KMS-11 (cell line): ENCODE measurements around the gene MYO3B.

Experiments
- H2AFZ ChIP-seq: fragments of 200-600 bp; sonication (generic); 2 replicates; pipeline ENCODE4 v1.6.1; 2016; ENCODE audit warnings: antibody characterized with exemption, mixed run types, low read depth
- H3K27ac ChIP-seq: fragments of 200-600 bp; sonication (generic); 2 replicates; pipeline ENCODE4 v1.6.1; 2016; ENCODE audit warnings: mild to moderate bottlenecking, mixed run types
- H3K27me3 ChIP-seq: fragments of 200-600 bp; sonication (generic); 2 replicates; pipeline ENCODE4 v1.6.1; 2017; ENCODE audit warnings: mild to moderate bottlenecking, low read depth, mixed run types, moderate library complexity; ENCODE audit not compliant: insufficient read depth
- H3K36me3 ChIP-seq: fragments of 200-600 bp; sonication (generic); 2 replicates; pipeline ENCODE4 v1.6.1; 2017; ENCODE audit warnings: mild to moderate bottlenecking, mixed run types; ENCODE audit not compliant: insufficient read depth
- H3K4me1 ChIP-seq: fragments of 200-600 bp; sonication (generic); 2 replicates; pipeline ENCODE4 v1.6.1; 2016; ENCODE audit warnings: mild to moderate bottlenecking, low read depth, mixed run types; ENCODE audit not compliant: poor library complexity, severe bottlenecking
- H3K4me2 ChIP-seq: fragments of 200-600 bp; sonication (generic); 2 replicates; pipeline ENCODE4 v1.7.0; 2016; ENCODE audit warnings: mild to moderate bottlenecking, mixed run types
- H3K4me3 ChIP-seq: fragments of 200-600 bp; sonication (generic); IDR thresholded peaks from 2 replicates; pipeline ENCODE4 v1.6.1; 2017; ENCODE audit warnings: low read depth, low read length, mixed read lengths; ENCODE audit not compliant: insufficient read depth
- H3K79me2 ChIP-seq: fragments of 200-600 bp; sonication (generic); 2 replicates; pipeline ENCODE4 v1.6.1; 2016; ENCODE audit warnings: low read depth, mixed run types; ENCODE audit not compliant: insufficient read depth
- H3K9ac ChIP-seq: fragments of 200-600 bp; sonication (generic); 2 replicates; pipeline ENCODE4 v1.6.1; 2016; ENCODE audit warnings: mild to moderate bottlenecking, mixed run types
- H4K20me1 ChIP-seq: fragments of 200-600 bp; sonication (generic); 2 replicates; pipeline ENCODE4 v1.6.1; 2016; ENCODE audit warnings: mild to moderate bottlenecking, mixed run types; ENCODE audit not compliant: insufficient read depth
- TF ChIP-seq, protein P1 (sequence below): fragments of 200-600 bp; sonication (generic); conservative IDR thresholded peaks from 2 replicates; pipeline ENCODE4 v1.6.1; 2017; ENCODE audit warnings: low read depth, mild to moderate bottlenecking, antibody characterized with exemption, low read length, moderate library complexity, mixed read lengths

The MYO3B gene

DNA sequence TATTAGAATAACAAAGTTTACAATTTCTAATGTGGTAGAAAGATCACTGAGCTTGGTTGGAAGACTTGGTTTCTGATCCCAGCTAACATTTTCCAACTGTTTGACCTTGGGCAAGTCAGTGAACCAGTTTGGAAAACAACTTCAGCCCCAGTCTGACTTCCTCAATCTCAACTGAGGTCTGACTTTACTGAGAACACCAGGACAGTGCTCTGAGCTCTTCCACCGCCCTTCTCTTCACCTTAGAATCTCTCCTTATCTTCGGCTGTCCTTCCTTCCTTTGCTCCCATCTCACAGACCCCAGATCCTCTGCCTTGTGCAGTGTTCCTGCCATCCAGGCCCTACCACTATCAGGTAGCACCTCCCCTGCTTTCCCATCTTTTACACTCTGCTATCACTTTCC, 343.4 kb downstream of the MYO3B start:
- Histone ChIP-seq H3K36me3 (no peaks in the 10 kb centered on the region), H2AFZ (no peak overlapping the region), H3K9ac (no peak overlapping the region), H4K20me1 (no peaks in the 10 kb centered on the region), H3K79me2 (no peaks in the 10 kb centered on the region), H3K4me2 (no peak overlapping the region), H3K27me3 (no peaks in the 10 kb centered on the region), H3K4me3 (no peak overlapping the region), H3K4me1 (no peaks in the 10 kb centered on the region), H3K27ac (no peak overlapping the region)
- TF ChIP-seq, protein P1, sequence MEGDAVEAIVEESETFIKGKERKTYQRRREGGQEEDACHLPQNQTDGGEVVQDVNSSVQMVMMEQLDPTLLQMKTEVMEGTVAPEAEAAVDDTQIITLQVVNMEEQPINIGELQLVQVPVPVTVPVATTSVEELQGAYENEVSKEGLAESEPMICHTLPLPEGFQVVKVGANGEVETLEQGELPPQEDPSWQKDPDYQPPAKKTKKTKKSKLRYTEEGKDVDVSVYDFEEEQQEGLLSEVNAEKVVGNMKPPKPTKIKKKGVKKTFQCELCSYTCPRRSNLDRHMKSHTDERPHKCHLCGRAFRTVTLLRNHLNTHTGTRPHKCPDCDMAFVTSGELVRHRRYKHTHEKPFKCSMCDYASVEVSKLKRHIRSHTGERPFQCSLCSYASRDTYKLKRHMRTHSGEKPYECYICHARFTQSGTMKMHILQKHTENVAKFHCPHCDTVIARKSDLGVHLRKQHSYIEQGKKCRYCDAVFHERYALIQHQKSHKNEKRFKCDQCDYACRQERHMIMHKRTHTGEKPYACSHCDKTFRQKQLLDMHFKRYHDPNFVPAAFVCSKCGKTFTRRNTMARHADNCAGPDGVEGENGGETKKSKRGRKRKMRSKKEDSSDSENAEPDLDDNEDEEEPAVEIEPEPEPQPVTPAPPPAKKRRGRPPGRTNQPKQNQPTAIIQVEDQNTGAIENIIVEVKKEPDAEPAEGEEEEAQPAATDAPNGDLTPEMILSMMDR, result no peak

DNA sequence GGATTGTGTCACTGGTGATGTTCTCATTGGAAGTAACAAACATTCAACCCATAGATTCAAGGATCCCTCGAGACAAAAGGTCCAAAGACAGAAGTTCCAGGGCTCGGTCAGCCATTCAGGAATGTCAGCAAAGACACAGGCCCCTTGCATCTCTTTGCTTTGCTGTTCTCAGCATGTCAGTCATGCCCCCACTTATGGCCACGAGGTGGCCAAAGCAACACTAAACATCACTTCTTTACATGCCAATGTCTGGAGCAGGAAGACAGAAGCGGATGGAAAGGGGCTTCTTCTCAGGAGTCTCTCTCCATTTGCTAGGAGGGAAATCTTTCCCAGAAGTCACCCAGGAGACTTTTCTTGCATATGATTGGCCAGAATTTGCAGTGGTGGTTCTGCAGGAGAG, 345.6 kb downstream of the MYO3B start:
- H3K4me2 ChIP-seq, result no peak overlapping the region
- no peaks in the 10 kb centered on the region for H3K79me2 ChIP-seq
- TF ChIP-seq, protein P1, result no peak
- H3K4me1 ChIP-seq, result no peaks in the 10 kb centered on the region
- H3K27ac ChIP-seq, result no peak overlapping the region
- no peaks in the 10 kb centered on the region for H3K36me3 ChIP-seq
- H3K27me3 ChIP-seq, result no peaks in the 10 kb centered on the region
- H4K20me1 ChIP-seq, result no peaks in the 10 kb centered on the region
- H3K9ac ChIP-seq, result no peak overlapping the region
- H2AFZ ChIP-seq, result no peak overlapping the region
- no peak overlapping the region for H3K4me3 ChIP-seq

DNA sequence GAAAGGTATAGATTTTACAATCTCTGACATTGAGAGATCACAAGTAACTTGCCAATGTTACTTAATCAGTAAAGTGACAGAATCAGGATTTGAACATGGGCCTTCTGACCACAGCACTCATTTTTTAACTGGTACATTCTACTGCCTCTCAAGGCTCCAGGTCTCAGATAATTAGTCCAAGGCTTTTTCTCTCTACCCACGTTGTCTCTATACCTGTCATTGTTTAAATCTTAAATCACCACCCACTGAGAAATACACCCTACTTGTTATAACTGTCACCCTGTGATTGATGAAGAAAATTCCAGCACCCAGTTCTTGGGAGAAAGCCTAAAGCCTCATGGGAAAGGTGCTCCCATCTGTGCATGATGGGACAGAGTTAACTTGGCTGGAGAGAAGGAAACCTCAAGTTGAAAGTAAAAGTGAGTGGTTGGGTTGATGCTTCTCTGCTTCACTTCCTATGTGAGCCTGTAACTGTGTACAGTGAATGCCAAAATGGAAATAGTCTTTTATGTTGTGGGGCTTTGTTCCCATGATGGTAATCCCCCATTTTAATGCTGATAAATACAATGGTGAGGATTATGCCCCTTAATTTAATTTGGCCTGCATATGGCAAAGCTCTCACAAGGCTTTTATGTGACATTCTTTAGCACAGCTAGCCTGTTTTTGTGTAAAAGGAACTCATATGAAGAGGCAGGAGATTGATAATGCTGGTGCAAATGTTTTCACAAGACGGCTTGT, 347.1 kb downstream of the MYO3B start:
- Histone ChIP-seq H3K4me1 (no peaks in the 10 kb centered on the region), H3K9ac (no peak overlapping the region), H3K27ac (no peak overlapping the region), H4K20me1 (no peaks in the 10 kb centered on the region), H3K27me3 (no peaks in the 10 kb centered on the region), H3K4me3 (no peak overlapping the region), H3K79me2 (no peaks in the 10 kb centered on the region), H3K36me3 (no peaks in the 10 kb centered on the region), H3K4me2 (no peak overlapping the region), H2AFZ (no peak overlapping the region)
- TF ChIP-seq, protein P1, result no peak

- TF ChIP-seq, protein P1, result no peak
- Histone ChIP-seq H3K4me2 (no peak overlapping the region), H3K4me3 (no peak overlapping the region), H3K36me3 (no peaks in the 10 kb centered on the region), H3K79me2 (no peaks in the 10 kb centered on the region), H3K4me1 (no peaks in the 10 kb centered on the region), H2AFZ (no peak overlapping the region), H4K20me1 (no peaks in the 10 kb centered on the region), H3K27ac (no peak overlapping the region), H3K9ac (no peak overlapping the region), H3K27me3 (no peaks in the 10 kb centered on the region)
Observed at GRCh38 chr2:170525566-170525900, 347.6 kb downstream of the MYO3B start.
